Adipocyte (in vitro differentiated cells): ENCODE results near the gene CD38.
A peak's percentile ranks its signal among the peaks of the same experiment; 100 is the strongest.
"Not testable (repeated sequence)": the region's sequence is repeated elsewhere in the genome, so short reads cannot be mapped to it uniquely, and the experiment has no call there.

Source experiments
- DNase-seq: peaks from one replicate; pipeline ENCODE4 v3.0.0-alpha.2; 2015; ENCODE audit warnings: low read depth
- H3K27me3 ChIP-seq: replicated peaks from 2 replicates; pipeline ENCODE4 v1.7.0; 2013; ENCODE audit warnings: mild to moderate bottlenecking, low read length, moderate library complexity; ENCODE audit not compliant: control insufficient read depth, insufficient read depth
- H3K36me3 ChIP-seq: 2 replicates; pipeline ENCODE4 v1.7.0; 2013; ENCODE audit warnings: low read length, mild to moderate bottlenecking, moderate library complexity; ENCODE audit not compliant: control insufficient read depth, insufficient read depth, severe bottlenecking
- H3K4me1 ChIP-seq: 2 replicates; pipeline ENCODE4 v1.7.0; 2013; ENCODE audit warnings: mild to moderate bottlenecking, low read length, moderate library complexity; ENCODE audit not compliant: control insufficient read depth, insufficient read depth
- H3K4me3 ChIP-seq: 2 replicates; pipeline ENCODE4 v1.7.0; 2013; ENCODE audit warnings: mild to moderate bottlenecking, low read length, moderate library complexity
- H3K9ac ChIP-seq: 2 replicates; pipeline ENCODE4 v1.7.0; 2013; ENCODE audit warnings: mild to moderate bottlenecking, low read length, moderate library complexity
- H3K9me3 ChIP-seq: 2 replicates; pipeline ENCODE4 v1.7.0; 2013; ENCODE audit warnings: mild to moderate bottlenecking, low read length, moderate library complexity; ENCODE audit not compliant: control insufficient read depth

The CD38 gene

GRCh38 chr4:15778289-15779241 lies at the start of gene CD38:
Gene CD38, plus strand, starts transcription at chr4:15778328. Its CDS starts 87 bp downstream, at chr4:15778415.
- H3K27me3 ChIP-seq, result peaks cover 6% of the 10 kb centered on the region
- H3K4me3 ChIP-seq, result peak within 1 kb of the TSS; percentile 80
- H3K4me1 ChIP-seq, result peaks cover 11% of the 10 kb centered on the region
- H3K36me3 ChIP-seq, result no peaks in the 10 kb centered on the region
- peak within 1 kb of the TSS; percentile 76 for H3K9ac ChIP-seq
- DNase-seq, result peak; percentile 25
- no peaks in the 10 kb centered on the region for H3K9me3 ChIP-seq

- H3K27me3 ChIP-seq, result no peaks in the 10 kb centered on the region
- H3K4me1 ChIP-seq, result no peaks in the 10 kb centered on the region
- peak; percentile 86 for DNase-seq
- no peaks in the 10 kb centered on the region for H3K36me3 ChIP-seq
- H3K9me3 ChIP-seq, result no peaks in the 10 kb centered on the region
- no peak overlapping the region for H3K4me3 ChIP-seq
- no peak overlapping the region for H3K9ac ChIP-seq
Measured at GRCh38 chr4:15729910-15730533, 48.1 kb upstream of the CD38 start.

GRCh38 chr4:15733061-15733460 lies 45.1 kb upstream of the CD38 start:
- not testable (repeated sequence) for H3K4me3 ChIP-seq, H3K4me1 ChIP-seq, H3K9me3 ChIP-seq, H3K36me3 ChIP-seq, DNase-seq, H3K27me3 ChIP-seq, H3K9ac ChIP-seq

GRCh38 chr4:15735536-15735935 lies 42.6 kb upstream of the CD38 start:
- H3K9ac ChIP-seq, result no peak overlapping the region
- H3K9me3 ChIP-seq, result no peaks in the 10 kb centered on the region
- H3K27me3 ChIP-seq, result no peaks in the 10 kb centered on the region
- no peak for DNase-seq
- no peaks in the 10 kb centered on the region for H3K36me3 ChIP-seq
- H3K4me3 ChIP-seq, result no peak overlapping the region
- peaks cover 5% of the 10 kb centered on the region for H3K4me1 ChIP-seq

GRCh38 chr4:15736514-15737050 lies 41.5 kb upstream of the CD38 start:
- Histone ChIP-seq H3K36me3 (no peaks in the 10 kb centered on the region), H3K4me3 (no peak overlapping the region), H3K4me1 (peaks cover 5% of the 10 kb centered on the region), H3K9ac (no peak overlapping the region), H3K27me3 (no peaks in the 10 kb centered on the region), H3K9me3 (peaks cover 8% of the 10 kb centered on the region)
- no peak for DNase-seq

GRCh38 chr4:15737255-15737654 lies 40.9 kb upstream of the CD38 start:
- Histone ChIP-seq H3K9ac (no peak overlapping the region), H3K27me3 (no peaks in the 10 kb centered on the region), H3K9me3 (peaks cover 14% of the 10 kb centered on the region), H3K4me1 (peaks cover 5% of the 10 kb centered on the region), H3K36me3 (no peaks in the 10 kb centered on the region), H3K4me3 (no peak overlapping the region)
- no peak for DNase-seq

- no peaks in the 10 kb centered on the region for H3K36me3 ChIP-seq
- H3K4me3 ChIP-seq, result no peak overlapping the region
- H3K9me3 ChIP-seq, result peaks cover 23% of the 10 kb centered on the region
- H3K27me3 ChIP-seq, result no peaks in the 10 kb centered on the region
- peaks cover 5% of the 10 kb centered on the region for H3K4me1 ChIP-seq
- no peak overlapping the region for H3K9ac ChIP-seq
- peak; percentile 38 for DNase-seq
Measured at GRCh38 chr4:15738877-15739276, 39.3 kb upstream of the CD38 start.

- Histone ChIP-seq H3K4me1 (peaks cover 5% of the 10 kb centered on the region), H3K9ac (no peak overlapping the region), H3K9me3 (peaks cover 23% of the 10 kb centered on the region), H3K36me3 (no peaks in the 10 kb centered on the region), H3K27me3 (no peaks in the 10 kb centered on the region), H3K4me3 (no peak overlapping the region)
- DNase-seq, result no peak
Measured at GRCh38 chr4:15740764-15741404, 37.2 kb upstream of the CD38 start.

GRCh38 chr4:15742083-15742582 lies 36.0 kb upstream of the CD38 start:
- no peak for DNase-seq
- peaks cover 23% of the 10 kb centered on the region for H3K9me3 ChIP-seq
- no peak overlapping the region for H3K4me3 ChIP-seq

GRCh38 chr4:15742637-15743036 lies 35.5 kb upstream of the CD38 start:
- Histone ChIP-seq H3K36me3 (no peaks in the 10 kb centered on the region), H3K27me3 (no peaks in the 10 kb centered on the region), H3K9ac (no peak overlapping the region), H3K4me1 (peaks cover 5% of the 10 kb centered on the region), H3K9me3 (peaks cover 23% of the 10 kb centered on the region), H3K4me3 (no peak overlapping the region)
- DNase-seq, result no peak

More at GRCh38 chr4:15742083-15742582, 36.0 kb upstream of the CD38 start:
- peaks cover 5% of the 10 kb centered on the region for H3K4me1 ChIP-seq
- H3K9ac ChIP-seq, result no peak overlapping the region
- H3K36me3 ChIP-seq, result no peaks in the 10 kb centered on the region
- H3K27me3 ChIP-seq, result no peaks in the 10 kb centered on the region
